Endothelial cell of umbilical vein (primary cell): ENCODE results near the gene CDC45. TPM values are rescaled to one million over a fixed set of nuclear protein-coding genes. Genes with fewer than 3 reads are reported as not detected.

ENCODE experiments used
- BruUV-seq: library from RNA; stranded (reverse); fragments of 400-500 nt; replicated peaks from 2 replicates; lab custom pipeline; 2021; lab: Mats Ljungman, UMichigan
- CTCF ChIA-PET: fragments of 300-600, 350-600 bp; sonication (Branson Sonifier 250); formaldehyde crosslinking; loops from one replicate; lab custom pipeline; 2021; ENCODE audit warnings: antibody characterized with exemption, inconsistent platforms; lab: Charles Lee
- POLR2A ChIA-PET: fragments of 300-600, 350-600 bp; sonication (Branson Sonifier 250); formaldehyde crosslinking; loops from one replicate; lab custom pipeline; 2021; ENCODE audit warnings: antibody characterized with exemption, inconsistent platforms; lab: Charles Lee
- DNase-seq: peaks from one replicate; pipeline ENCODE4 v3.0.0-alpha.2; 2011; ENCODE audit warnings: low read depth, low spot score
- FAIRE-seq: peaks from 2 replicates; lab custom pipeline; 2011; peaks lifted over from hg19 to GRCh38; lab: Jason Lieb, UNC
- H2AFZ ChIP-seq: 2 replicates; pipeline ENCODE4 v1.6.0; 2012; ENCODE audit warnings: low read depth, low read length, control low read depth, inconsistent platforms
- H3K27ac ChIP-seq: 2 replicates; pipeline ENCODE4 v1.5.1; 2011; ENCODE audit warnings: low read depth, mild to moderate bottlenecking, control low read depth, low read length, moderate library complexity; ENCODE audit not compliant: insufficient read depth
- H3K27me3 ChIP-seq, 2 experiments: 2 replicates each; pipeline versions ENCODE4 v1.6.0 to v1.6.1; 2011; ENCODE audit warnings: low read length in 2 of 2, mixed read lengths in 1 of 2; ENCODE audit not compliant: control insufficient read depth in 2 of 2, insufficient read depth in 2 of 2
- H3K36me3 ChIP-seq, 2 experiments: 2 replicates in 1 of 2; 3 replicates in 1 of 2; pipeline ENCODE4 v1.5.1; 2011; ENCODE audit warnings: low read length in 2 of 2, mild to moderate bottlenecking in 1 of 2, moderate library complexity in 1 of 2; ENCODE audit not compliant: control insufficient read depth in 2 of 2, insufficient read depth in 2 of 2; ENCODE audit errors: extremely low read depth in 1 of 2
- H3K4me1 ChIP-seq: 3 replicates; pipeline ENCODE4 v1.5.1; 2011; ENCODE audit warnings: mild to moderate bottlenecking, low read length; ENCODE audit not compliant: control insufficient read depth, insufficient read depth; ENCODE audit errors: extremely low read depth
- H3K4me2 ChIP-seq: 2 replicates; pipeline ENCODE4 v1.6.1; 2011; ENCODE audit warnings: low read length, control low read depth, mixed read lengths; ENCODE audit not compliant: insufficient read depth
- H3K4me3 ChIP-seq, 3 experiments: fragments of 200-600 bp in 1 of 3; sonication (generic), shearing (Covaris generic) in 1 of 3; replicated peaks in 1 of 3; 2 replicates each; pipeline ENCODE4 v1.5.1; 2011 to 2016; ENCODE audit warnings: control low read depth in 3 of 3, low read length in 3 of 3, mild to moderate bottlenecking in 2 of 3, inconsistent platforms in 1 of 3, low read depth in 1 of 3, moderate library complexity in 1 of 3; ENCODE audit not compliant: insufficient read depth in 1 of 3
- H3K79me2 ChIP-seq: 2 replicates; pipeline ENCODE4 v1.6.0; 2012; ENCODE audit warnings: low read length, inconsistent platforms; ENCODE audit not compliant: control insufficient read depth, insufficient read depth
- H3K9ac ChIP-seq: replicated peaks from 2 replicates; pipeline ENCODE3; 2011; ENCODE audit warnings: low read length, control low read depth; ENCODE audit not compliant: insufficient read depth; ENCODE audit errors: extremely low read depth
- H3K9me1 ChIP-seq: replicated peaks from 3 replicates; pipeline ENCODE4 v1.6.0; 2011; ENCODE audit warnings: mild to moderate bottlenecking, low read length; ENCODE audit not compliant: control insufficient read depth, insufficient read depth; ENCODE audit errors: extremely low read depth
- H3K9me3 ChIP-seq: replicated peaks from 2 replicates; pipeline ENCODE4 v1.5.1; 2012; ENCODE audit warnings: low read length, inconsistent platforms; ENCODE audit not compliant: control insufficient read depth, insufficient read depth
- H4K20me1 ChIP-seq: replicated peaks from 2 replicates; pipeline ENCODE3; 2011; ENCODE audit warnings: mild to moderate bottlenecking, low read length; ENCODE audit not compliant: control insufficient read depth, insufficient read depth; ENCODE audit errors: extremely low read depth
- EZH2 ChIP-seq: IDR thresholded peaks from 2 replicates; pipeline ENCODE4 v1.6.1; 2012; ENCODE audit warnings: borderline replicate concordance, low read depth, mild to moderate bottlenecking, moderate library complexity, low read length, inconsistent platforms; ENCODE audit not compliant: severe bottlenecking
- FOS ChIP-seq: IDR thresholded peaks from 2 replicates; pipeline ENCODE4 v1.6.1; 2011; ENCODE audit warnings: mild to moderate bottlenecking, low read length, moderate library complexity, borderline replicate concordance; ENCODE audit not compliant: insufficient read depth
- GATA2 ChIP-seq: IDR thresholded peaks from 2 replicates; pipeline ENCODE4 v1.7.0; 2011; ENCODE audit warnings: low read depth, mild to moderate bottlenecking, moderate library complexity, mixed read lengths, low read length; ENCODE audit not compliant: insufficient read length, insufficient read depth
- JUN ChIP-seq: IDR thresholded peaks from 2 replicates; pipeline ENCODE4 v1.6.1; 2011; ENCODE audit warnings: borderline replicate concordance, low read depth; ENCODE audit not compliant: insufficient read length, insufficient read depth
- MYC ChIP-seq: IDR thresholded peaks from one replicate; pipeline ENCODE4 v1.6.1; 2011; ENCODE audit warnings: mild to moderate bottlenecking, low read depth, low read length
- POLR2A ChIP-seq: IDR thresholded peaks from 2 replicates; pipeline ENCODE4 v1.6.1; 2012; ENCODE audit warnings: low read depth, mild to moderate bottlenecking, control low read depth, low read length
- POLR2AphosphoS5 ChIP-seq: IDR thresholded peaks from 2 replicates; pipeline ENCODE4 v1.6.1; 2012; ENCODE audit warnings: low read depth, mild to moderate bottlenecking, control low read depth, low read length, moderate library complexity; ENCODE audit not compliant: insufficient read depth
- dilution Hi-C: fragments of 300-500 bp; cut with MboI; formaldehyde crosslinking; loops from one replicate; pipeline ENCODE4 v1.15.0; 2019; ENCODE audit warnings: low sequenced_read_pairs; ENCODE audit not compliant: extremely low pct_ligation_motif_present
- intact Hi-C: fragments of 100-400 bp; cut with micrococcal nuclease; formaldehyde crosslinking; loops from one replicate; pipeline ENCODE4 v1.10.0; 2022
- polyA plus RNA-seq, 4 experiments: library from polyadenylated mRNA; depleted of rRNA in 3 of 4; stranded (reverse) in 3 of 4; unstranded in 1 of 4; fragments of >200 nt; gene quantifications; 2 replicates each; pipeline versions ENCODE4 v1.2.1 to v1.2.3, GENCODE V29; 2011 to 2012; ENCODE audit warnings: missing spikeins in 1 of 4
- total RNA-seq: library from RNA; stranded (reverse); gene quantifications from 2 replicates; pipeline ENCODE4 v1.2.3, GENCODE V29; 2021
- TF ChIP-seq, protein P1 (sequence below), 2 donors: IDR thresholded peaks; 1 replicate in 1 of 2; 2 replicates in 1 of 2; pipeline ENCODE4 v1.5.1; 2011; ENCODE audit warnings: low read length in 2 of 2, mild to moderate bottlenecking in 2 of 2, moderate library complexity in 2 of 2, control low read depth in 1 of 2, inconsistent platforms in 1 of 2, low read depth in 1 of 2; ENCODE audit not compliant: insufficient read depth in 1 of 2; ENCODE audit errors: extremely low read depth in 1 of 2
- TF ChIP-seq, protein P2 (sequence below): IDR thresholded peaks from 2 replicates; pipeline ENCODE4 v1.6.1; 2011; ENCODE audit not compliant: insufficient read depth, insufficient read length

Gene CDC45
- total and polyA plus RNA-seq, 2 donors (not counting 3 experiments of a cell fraction or from before 2014, with no cell fraction given) = 36.6 to 40.6 TPM

DNA sequence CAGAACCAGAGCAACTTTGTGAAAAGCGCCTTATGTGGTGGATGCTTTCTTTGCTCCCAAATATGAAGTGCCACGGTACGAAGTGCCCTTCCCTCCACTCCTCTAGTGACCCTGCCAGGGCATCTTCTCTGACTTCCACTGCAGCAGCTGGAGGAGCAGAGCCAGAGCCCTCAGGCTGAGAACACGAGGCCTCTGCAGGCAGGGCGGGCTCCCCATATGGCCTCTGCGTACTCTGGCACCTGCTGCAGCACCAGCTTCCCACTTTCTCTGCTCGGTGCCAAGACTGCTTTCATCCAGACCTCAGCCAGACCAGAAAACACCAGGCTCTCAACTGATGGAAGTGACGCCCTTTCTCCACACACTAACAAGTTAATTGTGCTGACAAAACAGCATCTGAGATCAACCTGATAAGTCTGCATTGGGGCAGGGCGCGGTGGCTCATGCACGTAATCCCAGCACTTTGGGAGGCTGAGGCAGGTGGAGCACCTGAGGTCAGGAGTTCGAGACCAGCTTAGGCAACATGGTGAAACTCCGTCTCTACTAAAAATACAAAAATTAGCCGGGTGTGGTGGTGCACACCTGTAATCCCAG is 13.5 kb upstream of the CDC45 start:
- H3K4me2 ChIP-seq = no peak overlapping the region
- no peaks in the 10 kb centered on the region for H3K27me3 ChIP-seq
- TF ChIP-seq POLR2A (no peak), JUN (no peak), POLR2AphosphoS5 (no peak), MYC (no peak), EZH2 (no peak), FOS (no peak), GATA2 (no peak)
- TF ChIP-seq, protein P1, sequence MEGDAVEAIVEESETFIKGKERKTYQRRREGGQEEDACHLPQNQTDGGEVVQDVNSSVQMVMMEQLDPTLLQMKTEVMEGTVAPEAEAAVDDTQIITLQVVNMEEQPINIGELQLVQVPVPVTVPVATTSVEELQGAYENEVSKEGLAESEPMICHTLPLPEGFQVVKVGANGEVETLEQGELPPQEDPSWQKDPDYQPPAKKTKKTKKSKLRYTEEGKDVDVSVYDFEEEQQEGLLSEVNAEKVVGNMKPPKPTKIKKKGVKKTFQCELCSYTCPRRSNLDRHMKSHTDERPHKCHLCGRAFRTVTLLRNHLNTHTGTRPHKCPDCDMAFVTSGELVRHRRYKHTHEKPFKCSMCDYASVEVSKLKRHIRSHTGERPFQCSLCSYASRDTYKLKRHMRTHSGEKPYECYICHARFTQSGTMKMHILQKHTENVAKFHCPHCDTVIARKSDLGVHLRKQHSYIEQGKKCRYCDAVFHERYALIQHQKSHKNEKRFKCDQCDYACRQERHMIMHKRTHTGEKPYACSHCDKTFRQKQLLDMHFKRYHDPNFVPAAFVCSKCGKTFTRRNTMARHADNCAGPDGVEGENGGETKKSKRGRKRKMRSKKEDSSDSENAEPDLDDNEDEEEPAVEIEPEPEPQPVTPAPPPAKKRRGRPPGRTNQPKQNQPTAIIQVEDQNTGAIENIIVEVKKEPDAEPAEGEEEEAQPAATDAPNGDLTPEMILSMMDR (IDR thresholded peaks at IDR 0.05; ENCODE audit: extremely low read depth in 1 of 2, insufficient read depth in 1 of 2, low read depth in 1 of 2, low read length in 2 of 2) = no peak
- TF ChIP-seq, protein P2, sequence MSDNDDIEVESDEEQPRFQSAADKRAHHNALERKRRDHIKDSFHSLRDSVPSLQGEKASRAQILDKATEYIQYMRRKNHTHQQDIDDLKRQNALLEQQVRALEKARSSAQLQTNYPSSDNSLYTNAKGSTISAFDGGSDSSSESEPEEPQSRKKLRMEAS = no peak
- no peaks in the 10 kb centered on the region for H3K9me1 ChIP-seq
- intact Hi-C loops = no loop called here
- dilution Hi-C loops = no loop called here
- CTCF ChIA-PET = interaction anchor here (3.7 kb wide), 1 partner anchor 12 kb away, joined by 12 read pairs; no protein-coding TSS in a partner anchor
- no peak overlapping the region for H3K27ac ChIP-seq
- H3K79me2 ChIP-seq = peaks cover 6% of the 10 kb centered on the region
- POLR2A ChIA-PET = no interaction called here
- no peaks in the 10 kb centered on the region for H3K4me1 ChIP-seq
- H3K4me3 ChIP-seq = no peak overlapping the region
- peaks cover 2% of the 10 kb centered on the region for H4K20me1 ChIP-seq
- FAIRE-seq = no peak
- no peaks in the 10 kb centered on the region for H3K9me3 ChIP-seq
- no peak for DNase-seq
- H3K36me3 ChIP-seq = peaks cover 44 to 64% of the 10 kb centered on the region in 2 experiments
- no peak overlapping the region for H2AFZ ChIP-seq
- BruUV-seq = no TSS peak
- no peak overlapping the region for H3K9ac ChIP-seq
